Glutamatergic neuron (in vitro differentiated cells): Measurements from ENCODE around the gene RNF144A. TPM values are rescaled to one million over a fixed set of nuclear protein-coding genes. Genes with fewer than 3 reads are reported as not detected.

Experiments
- DNase-seq: peaks from one replicate; pipeline ENCODE4 v3.0.0; 2022
- H3K27ac Mint-ChIP-seq: one replicate; pipeline ENCODE4 v1.8.0; 2020; ENCODE audit warnings: mild to moderate bottlenecking, mixed read lengths, inconsistent platforms; ENCODE audit not compliant: unreplicated experiment
- H3K27me3 Mint-ChIP-seq: one replicate; pipeline ENCODE4 v1.8.0; 2020; ENCODE audit warnings: mild to moderate bottlenecking, moderate library complexity, mixed read lengths, inconsistent platforms; ENCODE audit not compliant: unreplicated experiment
- H3K36me3 Mint-ChIP-seq: one replicate; pipeline ENCODE4 v1.8.0; 2020; ENCODE audit warnings: mild to moderate bottlenecking, mixed read lengths, inconsistent platforms; ENCODE audit not compliant: unreplicated experiment
- H3K4me1 Mint-ChIP-seq: one replicate; pipeline ENCODE4 v1.8.0; 2020; ENCODE audit warnings: mild to moderate bottlenecking, low read depth, mixed read lengths, inconsistent platforms; ENCODE audit not compliant: unreplicated experiment
- H3K4me3 Mint-ChIP-seq: one replicate; pipeline ENCODE4 v1.8.0; 2020; ENCODE audit warnings: mild to moderate bottlenecking, mixed read lengths, inconsistent platforms; ENCODE audit not compliant: unreplicated experiment
- H3K9me3 Mint-ChIP-seq: one replicate; pipeline ENCODE4 v1.8.0; 2020; ENCODE audit warnings: mild to moderate bottlenecking, moderate library complexity, mixed read lengths, inconsistent platforms; ENCODE audit not compliant: unreplicated experiment
- CTCF ChIP-seq: fragments of 200-600 bp; sonication (generic); IDR thresholded peaks from one replicate; pipeline ENCODE4 v1.5.0; 2021; ENCODE audit not compliant: partially characterized antibody, unreplicated experiment
- total RNA-seq: library from RNA; stranded (reverse); fragmentation: NEBNext Ultra II Directional; extraction: Animal tissue kit (Norgen Biotek cat#: 25700); gene quantifications from one replicate; pipeline ENCODE4 v1.2.1, GENCODE V29; 2021; ENCODE audit not compliant: unreplicated experiment

The RNF144A gene
- total RNA-seq, 1 donor from 2014 or later: 40.2 TPM

DNA sequence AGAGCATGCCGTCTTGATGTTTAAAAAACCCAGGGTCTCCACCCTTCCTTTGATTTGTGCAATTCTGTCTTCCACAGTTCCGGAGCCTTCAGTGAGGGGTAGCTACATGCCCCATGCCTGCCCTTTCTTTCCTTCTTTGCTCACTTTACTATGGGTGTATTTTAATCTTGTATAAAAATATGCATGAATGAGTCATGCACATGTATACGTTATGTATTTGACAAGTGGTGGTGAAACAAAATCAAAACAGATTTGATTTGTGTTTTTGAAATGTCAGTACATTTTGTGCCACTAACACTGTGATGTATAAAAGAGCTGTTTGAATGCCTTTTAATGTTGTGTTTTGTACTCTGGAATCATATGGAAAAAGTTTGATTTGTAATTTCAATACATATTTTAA is 126.5 kb downstream of the RNF144A start:
- Mint-ChIP-seq H3K27me3 (peaks cover 7% of the 10 kb centered on the region), H3K36me3 (peaks cover 6% of the 10 kb centered on the region), H3K4me1 (peaks cover 16% of the 10 kb centered on the region), H3K4me3 (no peak overlapping the region), H3K9me3 (peaks cover 5% of the 10 kb centered on the region), H3K27ac (no peak overlapping the region)
- DNase-seq: no peak
- TF ChIP-seq CTCF: no peak

- H3K36me3 Mint-ChIP-seq: no peaks in the 10 kb centered on the region
- peaks cover 5% of the 10 kb centered on the region for H3K27me3 Mint-ChIP-seq
- H3K4me1 Mint-ChIP-seq: peaks cover 16% of the 10 kb centered on the region
- peak; percentile 75 for DNase-seq
- H3K27ac Mint-ChIP-seq: no peak overlapping the region
- no peak overlapping the region for H3K4me3 Mint-ChIP-seq
- TF ChIP-seq CTCF: peak; percentile 91
- H3K9me3 Mint-ChIP-seq: peaks cover 4% of the 10 kb centered on the region
Measured at GRCh38 chr2:7044253-7045250, 127.3 kb downstream of the RNF144A start.

DNA sequence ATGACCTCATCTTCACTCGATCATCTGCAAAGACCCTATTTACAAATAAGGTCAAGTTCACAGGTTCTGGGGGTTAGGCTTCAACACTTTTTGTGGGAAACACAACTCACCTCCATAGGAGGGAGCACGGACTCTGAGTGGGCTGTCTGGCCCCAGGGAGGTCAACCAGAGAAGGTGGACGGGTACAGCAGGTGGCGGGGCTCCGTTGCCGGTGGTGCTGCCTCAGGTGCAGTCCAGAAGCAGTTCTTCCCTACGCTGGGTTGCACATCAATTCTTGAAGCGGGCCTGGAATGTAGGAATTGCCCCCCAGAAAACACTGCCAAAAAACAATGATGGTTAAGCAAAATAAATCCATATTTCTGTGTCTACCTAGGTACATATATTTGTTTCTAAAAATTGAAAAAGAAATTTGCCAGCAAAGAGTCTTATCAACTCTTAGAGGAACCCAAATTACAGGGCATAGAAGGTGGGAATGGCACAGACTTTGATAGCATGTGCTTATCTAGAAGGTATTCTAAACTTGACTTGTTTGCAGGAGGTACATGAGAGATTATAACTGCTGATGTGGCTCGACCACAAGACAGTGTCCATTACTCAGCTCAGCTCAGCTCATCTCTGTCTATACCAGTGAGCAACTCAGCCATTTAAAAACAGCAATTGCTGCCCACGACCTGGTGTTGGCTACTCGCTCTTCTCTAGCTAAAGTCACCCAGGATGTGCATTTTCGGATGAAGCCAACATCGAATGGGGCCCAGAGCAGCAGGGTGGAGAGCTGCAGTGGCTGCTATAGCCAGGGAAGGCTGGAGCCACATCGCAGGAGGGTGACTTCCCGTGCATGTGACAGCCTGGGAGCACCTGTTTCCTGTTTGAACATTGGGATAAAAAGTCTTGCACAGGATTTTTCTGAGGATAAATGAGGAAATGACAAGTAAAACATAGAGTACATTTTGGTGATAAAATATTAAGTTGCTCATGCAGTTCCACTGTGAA is 128.7 kb downstream of the RNF144A start:
- H3K9me3 Mint-ChIP-seq: peaks cover 4% of the 10 kb centered on the region
- H3K36me3 Mint-ChIP-seq: no peaks in the 10 kb centered on the region
- no peak for DNase-seq
- H3K4me1 Mint-ChIP-seq: peaks cover 9% of the 10 kb centered on the region
- peaks cover 5% of the 10 kb centered on the region for H3K27me3 Mint-ChIP-seq
- no peak for TF ChIP-seq CTCF
- no peak overlapping the region for H3K27ac Mint-ChIP-seq
- no peak overlapping the region for H3K4me3 Mint-ChIP-seq

DNA sequence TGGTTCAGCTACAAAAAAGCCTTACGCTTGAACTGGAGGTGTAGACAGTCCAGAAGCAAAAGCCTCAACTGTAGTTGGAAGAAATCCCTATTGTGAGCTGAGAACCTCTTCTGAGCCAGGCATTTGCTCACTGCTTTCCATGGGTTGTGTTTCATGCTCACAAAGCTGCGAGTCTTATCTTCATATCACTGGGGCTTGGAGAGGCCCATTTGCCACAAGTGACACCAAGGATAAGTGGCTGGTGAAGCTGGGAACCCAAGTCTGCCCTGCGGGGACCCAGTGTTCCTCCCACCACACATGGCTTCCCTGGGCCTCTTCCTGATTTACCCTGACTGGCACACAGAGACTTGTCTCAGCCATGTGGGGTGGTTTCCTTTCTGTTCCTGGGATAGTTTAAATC is 130.4 kb downstream of the RNF144A start:
- H3K27me3 Mint-ChIP-seq: peaks cover 5% of the 10 kb centered on the region
- H3K9me3 Mint-ChIP-seq: peaks cover 4% of the 10 kb centered on the region
- no peak for TF ChIP-seq CTCF
- no peaks in the 10 kb centered on the region for H3K36me3 Mint-ChIP-seq
- H3K4me1 Mint-ChIP-seq: no peaks in the 10 kb centered on the region
- no peak for DNase-seq
- no peak overlapping the region for H3K27ac Mint-ChIP-seq
- H3K4me3 Mint-ChIP-seq: no peak overlapping the region
